SK-N-MC (cell line): ENCODE measurements around the gene EXD3.

ENCODE experiments used
- EZH2 ChIP-seq: fragments of 200-600 bp; sonication (generic); IDR thresholded peaks from one replicate; pipeline ENCODE4 v1.6.1; 2017; ENCODE audit warnings: antibody characterized with exemption
- POLR2AphosphoS5 ChIP-seq: IDR thresholded peaks from 2 replicates; pipeline ENCODE4 v1.6.1; 2012; ENCODE audit warnings: mild to moderate bottlenecking, low read depth, low read length, borderline replicate concordance

DNA sequence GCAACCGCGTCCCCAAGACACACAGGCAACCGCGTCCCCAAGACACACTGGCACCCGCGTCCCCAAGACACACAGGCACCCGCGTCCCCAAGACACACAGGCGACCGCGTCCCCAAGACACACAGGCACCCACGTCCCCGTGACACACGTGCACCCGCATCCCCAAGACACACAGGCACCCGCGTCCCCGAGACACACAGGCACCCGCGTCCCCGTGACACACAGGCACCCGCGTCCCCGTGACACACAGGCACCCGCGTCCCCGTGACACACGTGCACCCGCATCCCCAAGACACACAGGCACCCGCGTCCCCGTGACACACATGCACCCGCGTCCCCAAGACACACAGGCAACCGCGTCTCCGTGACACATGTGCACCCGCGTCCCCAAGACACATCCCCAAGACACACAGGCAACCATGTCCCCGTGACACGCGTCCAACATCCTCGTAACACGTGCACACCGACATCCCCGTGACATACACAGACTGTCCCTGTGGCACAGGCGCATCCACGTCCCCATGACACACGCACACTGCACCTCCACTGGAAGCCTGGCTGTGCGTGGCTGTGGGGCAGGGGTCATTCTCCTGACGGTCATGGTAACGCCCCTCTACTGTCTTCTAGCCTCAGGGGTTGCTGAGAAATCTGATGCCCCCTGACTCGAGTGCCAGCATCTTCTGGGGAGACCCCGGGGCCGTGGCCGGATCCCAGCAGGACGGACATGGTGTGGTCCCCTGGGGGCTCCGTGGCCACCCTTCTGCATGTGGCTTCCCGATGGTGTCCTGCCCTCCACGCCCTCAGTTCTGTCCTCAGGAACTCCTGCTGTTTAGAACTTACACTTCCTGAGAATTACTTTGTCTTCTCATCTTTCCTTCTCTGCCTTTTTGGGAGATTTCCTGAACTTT, 24.1 kb downstream of the EXD3 start:
- TF ChIP-seq EZH2, result no peak
- no peak for TF ChIP-seq POLR2AphosphoS5
